Tibial nerve (tissue), 4 donors: ENCODE data around the gene GMDS.

Experiments
- EP300 ChIP-seq, 2 donors: sonication (generic); formaldehyde crosslinking; IDR thresholded peaks; one replicate each; pipeline ENCODE4 v1.6.1; 2017; ENCODE audit warnings: antibody characterized with exemption in 2 of 2, mild to moderate bottlenecking in 1 of 2
- POLR2A ChIP-seq, 2 donors: fragments of 450-650 bp; IDR thresholded peaks; one replicate each; pipeline ENCODE4 v1.6.1; 2017; ENCODE audit warnings: antibody characterized with exemption in 2 of 2, mild to moderate bottlenecking in 2 of 2, moderate library complexity in 2 of 2
- TF ChIP-seq, protein P1 (sequence below), 5 experiments: fragments of 200-600 bp in 3 of 5; fragments of 450-650 bp in 2 of 5; sonication (generic) in 3 of 5; IDR thresholded peaks; one replicate each; pipeline ENCODE4 v1.5.1; 2016 to 2019; ENCODE audit warnings: antibody characterized with exemption in 5 of 5, mild to moderate bottlenecking in 3 of 5, moderate library complexity in 2 of 5

DNA sequence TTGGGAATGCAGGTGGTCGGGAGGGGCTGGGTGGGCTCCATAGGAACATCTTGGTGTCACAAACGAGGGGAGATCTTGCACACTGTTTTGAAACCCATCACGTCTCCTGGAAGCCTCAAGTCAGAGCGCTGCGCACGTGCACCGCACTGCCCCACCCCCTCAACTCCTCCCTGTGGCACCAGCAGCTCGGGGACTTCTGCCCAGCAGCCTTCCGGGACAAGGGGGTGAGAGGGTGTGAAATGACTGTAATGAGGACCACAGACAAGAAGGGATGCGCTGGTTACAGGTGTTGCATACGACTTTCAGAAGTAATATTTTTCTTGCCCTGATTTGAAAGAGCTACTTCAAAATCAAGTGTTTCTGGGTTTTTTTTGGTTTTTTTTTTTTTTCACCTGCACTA, 575.4 kb downstream of the GMDS start:
- TF ChIP-seq, protein P1, sequence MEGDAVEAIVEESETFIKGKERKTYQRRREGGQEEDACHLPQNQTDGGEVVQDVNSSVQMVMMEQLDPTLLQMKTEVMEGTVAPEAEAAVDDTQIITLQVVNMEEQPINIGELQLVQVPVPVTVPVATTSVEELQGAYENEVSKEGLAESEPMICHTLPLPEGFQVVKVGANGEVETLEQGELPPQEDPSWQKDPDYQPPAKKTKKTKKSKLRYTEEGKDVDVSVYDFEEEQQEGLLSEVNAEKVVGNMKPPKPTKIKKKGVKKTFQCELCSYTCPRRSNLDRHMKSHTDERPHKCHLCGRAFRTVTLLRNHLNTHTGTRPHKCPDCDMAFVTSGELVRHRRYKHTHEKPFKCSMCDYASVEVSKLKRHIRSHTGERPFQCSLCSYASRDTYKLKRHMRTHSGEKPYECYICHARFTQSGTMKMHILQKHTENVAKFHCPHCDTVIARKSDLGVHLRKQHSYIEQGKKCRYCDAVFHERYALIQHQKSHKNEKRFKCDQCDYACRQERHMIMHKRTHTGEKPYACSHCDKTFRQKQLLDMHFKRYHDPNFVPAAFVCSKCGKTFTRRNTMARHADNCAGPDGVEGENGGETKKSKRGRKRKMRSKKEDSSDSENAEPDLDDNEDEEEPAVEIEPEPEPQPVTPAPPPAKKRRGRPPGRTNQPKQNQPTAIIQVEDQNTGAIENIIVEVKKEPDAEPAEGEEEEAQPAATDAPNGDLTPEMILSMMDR (IDR thresholded peaks at IDR 0.05): no peak
- no peak for TF ChIP-seq POLR2A (IDR thresholded peaks at IDR 0.05)
- TF ChIP-seq EP300 (IDR thresholded peaks at IDR 0.05): no peak
